GM12878 (cell line): ENCODE data around the gene CHN1. TPM values are rescaled to one million over a fixed set of nuclear protein-coding genes. Genes with fewer than 3 reads are reported as not detected.

Experiments
- ATAC-seq: fragments of 200-7000 bp; cut with Tn5 transposase; 3 replicates; pipeline ENCODE4 v1.9.1; 2020; ENCODE audit warnings: mild to moderate bottlenecking, moderate library complexity
- BruUV-seq: library from RNA; stranded (reverse); fragments of 400-500 nt; replicated peaks from 2 replicates; lab custom pipeline; 2021; lab: Mats Ljungman, UMichigan
- CTCF ChIA-PET: fragments of 300-600 bp; sonication (Branson Sonifier 250); formaldehyde crosslinking; extraction: SDS; loops from one replicate; lab custom pipeline; 2021; ENCODE audit warnings: inconsistent platforms; lab: Yijun Ruan, JAX
- POLR2A ChIA-PET: fragments of 350-600 bp; formaldehyde crosslinking; extraction: SDS; loops from one replicate; lab custom pipeline; 2021; ENCODE audit warnings: inconsistent platforms; lab: Charles Lee
- RAD21 ChIA-PET: fragments of 300-600 bp; sonication (Branson Sonifier 250); formaldehyde crosslinking; loops from one replicate; lab custom pipeline; 2023; ENCODE audit warnings: antibody characterized with exemption; ENCODE audit not compliant: unreplicated experiment; lab: Charles Lee
- SMC1A ChIA-PET: fragments of 300-600 bp; sonication (Branson Sonifier 250); formaldehyde crosslinking; loops from one replicate; lab custom pipeline; 2023; ENCODE audit not compliant: unreplicated experiment, uncharacterized antibody; lab: Charles Lee
- DNase-seq: peaks from one replicate; pipeline ENCODE4 v3.0.0-alpha.2; 2011; ENCODE audit warnings: low read depth, low spot score
- FAIRE-seq: peaks from 3 replicates; lab custom pipeline; 2011; peaks lifted over from hg19 to GRCh38; lab: Jason Lieb, UNC
- H2AFZ ChIP-seq: 2 replicates; pipeline ENCODE4 v1.6.0; 2011; ENCODE audit warnings: low read depth, low read length, control low read depth; ENCODE audit not compliant: control insufficient read depth
- H3K27ac ChIP-seq: 2 replicates; pipeline ENCODE4 v1.5.1; 2011; ENCODE audit warnings: control low read depth; ENCODE audit not compliant: control insufficient read depth, insufficient read depth
- H3K27me3 ChIP-seq, 2 experiments: replicated peaks in 1 of 2; 2 replicates each; pipeline versions ENCODE4 v1.6.0 to v1.6.1; 2011; ENCODE audit warnings: low read length in 1 of 2; ENCODE audit not compliant: control insufficient read depth in 2 of 2, insufficient read depth in 2 of 2
- H3K36me3 ChIP-seq, 2 experiments: 2 replicates each; pipeline ENCODE4 v1.5.1; 2011; ENCODE audit warnings: low read length in 1 of 2; ENCODE audit not compliant: control insufficient read depth in 2 of 2, insufficient read depth in 2 of 2
- H3K4me1 ChIP-seq: 2 replicates; pipeline ENCODE4 v1.6.1; 2011; ENCODE audit warnings: mild to moderate bottlenecking, low read length, moderate library complexity, mixed read lengths; ENCODE audit not compliant: control insufficient read depth, insufficient read depth
- H3K4me2 ChIP-seq: 2 replicates; pipeline ENCODE4 v1.6.0; 2011; ENCODE audit warnings: control low read depth; ENCODE audit not compliant: control insufficient read depth, insufficient read depth
- H3K4me3 ChIP-seq: fragments of 200-600 bp; sonication (generic); 2 replicates; pipeline ENCODE4 v1.5.1; 2016
- H3K79me2 ChIP-seq: 2 replicates; pipeline ENCODE4 v1.6.0; 2011; ENCODE audit warnings: low read length; ENCODE audit not compliant: control insufficient read depth, insufficient read depth
- H3K9ac ChIP-seq: 2 replicates; pipeline ENCODE4 v1.8.0; 2011; ENCODE audit warnings: low read length, control low read depth, mixed read lengths; ENCODE audit not compliant: control insufficient read depth, insufficient read depth
- H3K9me3 ChIP-seq: replicated peaks from 3 replicates; pipeline ENCODE4 v1.5.1; 2011; ENCODE audit warnings: mild to moderate bottlenecking, low read length; ENCODE audit not compliant: control insufficient read depth, insufficient read depth
- H4K20me1 ChIP-seq: 2 replicates; pipeline ENCODE4 v1.6.0; 2011; ENCODE audit not compliant: control insufficient read depth, insufficient read depth
- BRCA1 ChIP-seq: IDR thresholded peaks from 2 replicates; pipeline ENCODE4 v1.6.1; 2011; ENCODE audit warnings: low read depth, low read length, improper control_type of control experiment
- HDAC2 ChIP-seq: fragments of 200-600 bp; sonication (generic); IDR thresholded peaks from 2 replicates; pipeline ENCODE4 v1.6.1; 2017
- KLF5 ChIP-seq: fragments of 450-650 bp; IDR thresholded peaks from 2 replicates; pipeline ENCODE4 v1.6.1; 2014; ENCODE audit warnings: mild to moderate bottlenecking; ENCODE audit not compliant: partially characterized antibody
- LARP7 ChIP-seq: fragments of 450-650 bp; IDR thresholded peaks from 2 replicates; pipeline ENCODE4 v1.6.1; 2017; ENCODE audit warnings: mild to moderate bottlenecking
- MXI1 ChIP-seq: fragments of 150-350 bp; IDR thresholded peaks from 2 replicates; pipeline ENCODE4 v1.6.1; 2011; ENCODE audit warnings: low read depth, mild to moderate bottlenecking, inconsistent platforms, low read length, improper control_type of control experiment
- NFXL1 ChIP-seq: fragments of 450-650 bp; IDR thresholded peaks from 2 replicates; pipeline ENCODE4 v1.6.1; 2017; ENCODE audit warnings: antibody characterized with exemption, mild to moderate bottlenecking, borderline replicate concordance
- NFYB ChIP-seq: IDR thresholded peaks from 2 replicates; pipeline ENCODE4 v1.6.1; 2011; ENCODE audit warnings: low read depth, mild to moderate bottlenecking, low read length, improper control_type of control experiment, moderate library complexity; ENCODE audit not compliant: insufficient read depth
- PML ChIP-seq: IDR thresholded peaks from 2 replicates; pipeline ENCODE4 v1.6.1; 2012; ENCODE audit warnings: low read length, inconsistent platforms
- RAD21 ChIP-seq: IDR thresholded peaks from 2 replicates; pipeline ENCODE4 v1.6.1; 2011; ENCODE audit warnings: mild to moderate bottlenecking, low read depth, low read length, moderate library complexity; ENCODE audit not compliant: insufficient read depth
- ZBED1 ChIP-seq: IDR thresholded peaks from 2 replicates; pipeline ENCODE4 v1.6.1; 2016; ENCODE audit warnings: borderline replicate concordance
- ZNF217 ChIP-seq: fragments of 450-650 bp; IDR thresholded peaks from 2 replicates; pipeline ENCODE4 v1.6.1; 2017; ENCODE audit warnings: antibody characterized with exemption, mild to moderate bottlenecking
- WGBS: methylation state at CpG from one replicate; pipeline ENCODE4 v1.1.6; 2016; ENCODE audit warnings: low lambda C conversion rate; ENCODE audit not compliant: insufficient replicate concordance, insufficient coverage; ENCODE audit errors: missing lambda C conversion rate; 5-methylcytosine and 5-hydroxymethylcytosine counted together
- in situ Hi-C: fragments of 300-500 bp; cut with MboI; formaldehyde crosslinking; loops from 9 replicates; pipeline ENCODE4 v1.14.3; 2018; ENCODE audit warnings: mixed read lengths
- intact Hi-C: fragments of 100-400 bp; cut with micrococcal nuclease; formaldehyde crosslinking; loops from one replicate; pipeline ENCODE4 v1.14.2; 2022; ENCODE audit not compliant: unreplicated experiment
- polyA plus RNA-seq, 11 experiments: library from polyadenylated mRNA; depleted of rRNA in 4 of 11; unstranded in 6 of 11; stranded (reverse) in 5 of 11; fragments of >200 nt; fragmentation: Nextera tagmentation in 4 of 11; fragmentation: Illumina TruSeq in 1 of 11; extraction: Ambion mirVana in 4 of 11; extraction: Trizol in 1 of 11; gene quantifications; 1 replicate in 1 of 11; 2 replicates in 10 of 11; pipeline versions ENCODE4 v1.2.1 to v1.2.3, GENCODE V29; 2011 to 2016; ENCODE audit warnings: inconsistent platforms in 2 of 11, missing spikeins in 2 of 11, low read depth in 1 of 11
- total RNA-seq, 4 experiments: library from RNA; depleted of rRNA in 3 of 4; stranded (reverse); fragments of >200 nt in 3 of 4; fragmentation: Illumina TruSeq in 1 of 4; extraction: Trizol in 1 of 4; gene quantifications; 2 replicates each; pipeline versions ENCODE4 v1.2.1 to v1.2.3, GENCODE V29; 2013 to 2021
- TF ChIP-seq, protein P1 (sequence below): IDR thresholded peaks from 2 replicates; pipeline ENCODE4 v1.6.1; 2012; ENCODE audit warnings: low read length, inconsistent platforms
- TF ChIP-seq, protein P2 (sequence below): IDR thresholded peaks from 2 replicates; pipeline ENCODE4 v1.6.1; 2011; ENCODE audit warnings: borderline replicate concordance, low read depth, mild to moderate bottlenecking, moderate library complexity, mixed read lengths, low read length; ENCODE audit not compliant: insufficient read depth; ENCODE audit errors: extremely low read length
- TF ChIP-seq, protein P3 (sequence below): IDR thresholded peaks from 2 replicates; pipeline ENCODE4 v1.6.1; 2011; ENCODE audit warnings: borderline replicate concordance, low read depth, mild to moderate bottlenecking, moderate library complexity, low read length; ENCODE audit not compliant: insufficient read depth, poor library complexity, severe bottlenecking
- TF ChIP-seq, protein P4 (sequence below): fragments of 450-650 bp; IDR thresholded peaks from 2 replicates; pipeline ENCODE4 v1.6.1; 2017; ENCODE audit warnings: mild to moderate bottlenecking, moderate library complexity
- TF ChIP-seq, protein P5 (sequence below): fragments of 150-350 bp; IDR thresholded peaks from 2 replicates; pipeline ENCODE4 v1.6.1; 2014; ENCODE audit warnings: mild to moderate bottlenecking, low read depth, low read length

CHN1 gene
- total and polyA plus RNA-seq, 10 of the 15 experiments (the other 5 are each of a cell fraction or from before 2014, with no cell fraction given): 0.18 to 0.92 (median 0.53) TPM; not detected in 1

DNA sequence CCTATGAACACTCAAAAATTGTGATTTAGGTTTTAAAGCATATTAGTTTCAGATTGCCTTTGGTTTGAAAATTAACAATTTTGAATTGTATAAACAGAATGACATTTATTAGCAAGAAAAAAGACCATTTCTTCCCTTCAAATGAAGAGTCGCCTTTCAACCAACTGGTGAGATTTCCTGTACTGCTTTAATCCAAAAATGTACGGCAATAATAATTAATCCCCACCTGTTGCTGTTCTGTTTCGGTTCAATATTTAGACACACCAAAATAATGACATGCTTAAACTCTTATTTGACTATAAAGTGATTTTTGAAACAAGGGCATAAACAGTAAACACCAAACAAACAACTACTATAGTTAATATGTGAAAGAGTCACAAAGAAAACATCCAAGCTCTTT, 39.6 kb downstream of the CHN1 start:
- Histone ChIP-seq H3K79me2 (no peaks in the 10 kb centered on the region), H4K20me1 (no peaks in the 10 kb centered on the region), H3K27me3 (peaks cover 0 to 4% of the 10 kb centered on the region in 2 experiments; a peak in 1 of 4 replicates), H3K27ac (no peak overlapping the region), H3K4me3 (no peak overlapping the region), H2AFZ (no peak overlapping the region), H3K9me3 (no peaks in the 10 kb centered on the region; the same call in 2 of the 3 replicates), H3K4me2 (no peak overlapping the region), H3K9ac (no peak overlapping the region), H3K4me1 (no peaks in the 10 kb centered on the region), H3K36me3 (no peaks in the 10 kb centered on the region)
- ChIA-PET SMC1A (interaction anchor here (1.5 kb wide), 1 partner anchor 23 kb away, joined by 3 read pairs; no protein-coding TSS in a partner anchor), CTCF (interaction anchor here (1.4 kb wide), 1 partner anchor 194 kb away, joined by 4 read pairs; no protein-coding TSS in a partner anchor), RAD21 (no interaction called here), POLR2A (no interaction called here)
- ATAC-seq (no peak), FAIRE-seq (no peak), DNase-seq (no peak)
- TF ChIP-seq ZBED1: no peak
- TF ChIP-seq, protein P1, sequence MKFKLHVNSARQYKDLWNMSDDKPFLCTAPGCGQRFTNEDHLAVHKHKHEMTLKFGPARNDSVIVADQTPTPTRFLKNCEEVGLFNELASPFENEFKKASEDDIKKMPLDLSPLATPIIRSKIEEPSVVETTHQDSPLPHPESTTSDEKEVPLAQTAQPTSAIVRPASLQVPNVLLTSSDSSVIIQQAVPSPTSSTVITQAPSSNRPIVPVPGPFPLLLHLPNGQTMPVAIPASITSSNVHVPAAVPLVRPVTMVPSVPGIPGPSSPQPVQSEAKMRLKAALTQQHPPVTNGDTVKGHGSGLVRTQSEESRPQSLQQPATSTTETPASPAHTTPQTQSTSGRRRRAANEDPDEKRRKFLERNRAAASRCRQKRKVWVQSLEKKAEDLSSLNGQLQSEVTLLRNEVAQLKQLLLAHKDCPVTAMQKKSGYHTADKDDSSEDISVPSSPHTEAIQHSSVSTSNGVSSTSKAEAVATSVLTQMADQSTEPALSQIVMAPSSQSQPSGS: no peak
- no peak for TF ChIP-seq HDAC2
- TF ChIP-seq ZNF217: no peak
- no peak for TF ChIP-seq MXI1
- TF ChIP-seq NFXL1: no peak
- TF ChIP-seq BRCA1: no peak
- no peak for TF ChIP-seq NFYB
- TF ChIP-seq, protein P2, sequence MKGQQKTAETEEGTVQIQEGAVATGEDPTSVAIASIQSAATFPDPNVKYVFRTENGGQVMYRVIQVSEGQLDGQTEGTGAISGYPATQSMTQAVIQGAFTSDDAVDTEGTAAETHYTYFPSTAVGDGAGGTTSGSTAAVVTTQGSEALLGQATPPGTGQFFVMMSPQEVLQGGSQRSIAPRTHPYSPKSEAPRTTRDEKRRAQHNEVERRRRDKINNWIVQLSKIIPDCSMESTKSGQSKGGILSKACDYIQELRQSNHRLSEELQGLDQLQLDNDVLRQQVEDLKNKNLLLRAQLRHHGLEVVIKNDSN: no peak
- TF ChIP-seq, protein P3, sequence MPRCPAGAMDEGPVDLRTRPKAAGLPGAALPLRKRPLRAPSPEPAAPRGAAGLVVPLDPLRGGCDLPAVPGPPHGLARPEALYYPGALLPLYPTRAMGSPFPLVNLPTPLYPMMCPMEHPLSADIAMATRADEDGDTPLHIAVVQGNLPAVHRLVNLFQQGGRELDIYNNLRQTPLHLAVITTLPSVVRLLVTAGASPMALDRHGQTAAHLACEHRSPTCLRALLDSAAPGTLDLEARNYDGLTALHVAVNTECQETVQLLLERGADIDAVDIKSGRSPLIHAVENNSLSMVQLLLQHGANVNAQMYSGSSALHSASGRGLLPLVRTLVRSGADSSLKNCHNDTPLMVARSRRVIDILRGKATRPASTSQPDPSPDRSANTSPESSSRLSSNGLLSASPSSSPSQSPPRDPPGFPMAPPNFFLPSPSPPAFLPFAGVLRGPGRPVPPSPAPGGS: no peak
- no peak for TF ChIP-seq PML
- TF ChIP-seq, protein P4, sequence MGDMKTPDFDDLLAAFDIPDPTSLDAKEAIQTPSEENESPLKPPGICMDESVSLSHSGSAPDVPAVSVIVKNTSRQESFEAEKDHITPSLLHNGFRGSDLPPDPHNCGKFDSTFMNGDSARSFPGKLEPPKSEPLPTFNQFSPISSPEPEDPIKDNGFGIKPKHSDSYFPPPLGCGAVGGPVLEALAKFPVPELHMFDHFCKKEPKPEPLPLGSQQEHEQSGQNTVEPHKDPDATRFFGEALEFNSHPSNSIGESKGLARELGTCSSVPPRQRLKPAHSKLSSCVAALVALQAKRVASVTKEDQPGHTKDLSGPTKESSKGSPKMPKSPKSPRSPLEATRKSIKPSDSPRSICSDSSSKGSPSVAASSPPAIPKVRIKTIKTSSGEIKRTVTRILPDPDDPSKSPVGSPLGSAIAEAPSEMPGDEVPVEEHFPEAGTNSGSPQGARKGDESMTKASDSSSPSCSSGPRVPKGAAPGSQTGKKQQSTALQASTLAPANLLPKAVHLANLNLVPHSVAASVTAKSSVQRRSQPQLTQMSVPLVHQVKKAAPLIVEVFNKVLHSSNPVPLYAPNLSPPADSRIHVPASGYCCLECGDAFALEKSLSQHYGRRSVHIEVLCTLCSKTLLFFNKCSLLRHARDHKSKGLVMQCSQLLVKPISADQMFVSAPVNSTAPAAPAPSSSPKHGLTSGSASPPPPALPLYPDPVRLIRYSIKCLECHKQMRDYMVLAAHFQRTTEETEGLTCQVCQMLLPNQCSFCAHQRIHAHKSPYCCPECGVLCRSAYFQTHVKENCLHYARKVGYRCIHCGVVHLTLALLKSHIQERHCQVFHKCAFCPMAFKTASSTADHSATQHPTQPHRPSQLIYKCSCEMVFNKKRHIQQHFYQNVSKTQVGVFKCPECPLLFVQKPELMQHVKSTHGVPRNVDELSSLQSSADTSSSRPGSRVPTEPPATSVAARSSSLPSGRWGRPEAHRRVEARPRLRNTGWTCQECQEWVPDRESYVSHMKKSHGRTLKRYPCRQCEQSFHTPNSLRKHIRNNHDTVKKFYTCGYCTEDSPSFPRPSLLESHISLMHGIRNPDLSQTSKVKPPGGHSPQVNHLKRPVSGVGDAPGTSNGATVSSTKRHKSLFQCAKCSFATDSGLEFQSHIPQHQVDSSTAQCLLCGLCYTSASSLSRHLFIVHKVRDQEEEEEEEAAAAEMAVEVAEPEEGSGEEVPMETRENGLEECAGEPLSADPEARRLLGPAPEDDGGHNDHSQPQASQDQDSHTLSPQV: no peak
- TF ChIP-seq KLF5: no peak
- no peak for TF ChIP-seq LARP7
- TF ChIP-seq RAD21: no peak
- TF ChIP-seq, protein P5, sequence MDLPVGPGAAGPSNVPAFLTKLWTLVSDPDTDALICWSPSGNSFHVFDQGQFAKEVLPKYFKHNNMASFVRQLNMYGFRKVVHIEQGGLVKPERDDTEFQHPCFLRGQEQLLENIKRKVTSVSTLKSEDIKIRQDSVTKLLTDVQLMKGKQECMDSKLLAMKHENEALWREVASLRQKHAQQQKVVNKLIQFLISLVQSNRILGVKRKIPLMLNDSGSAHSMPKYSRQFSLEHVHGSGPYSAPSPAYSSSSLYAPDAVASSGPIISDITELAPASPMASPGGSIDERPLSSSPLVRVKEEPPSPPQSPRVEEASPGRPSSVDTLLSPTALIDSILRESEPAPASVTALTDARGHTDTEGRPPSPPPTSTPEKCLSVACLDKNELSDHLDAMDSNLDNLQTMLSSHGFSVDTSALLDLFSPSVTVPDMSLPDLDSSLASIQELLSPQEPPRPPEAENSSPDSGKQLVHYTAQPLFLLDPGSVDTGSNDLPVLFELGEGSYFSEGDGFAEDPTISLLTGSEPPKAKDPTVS: no peak
- in situ Hi-C loops (no loop called here), intact Hi-C loops (no loop called here)
- no TSS peak for BruUV-seq
- WGBS: 55% methylated on average over 3 of the region's 3 CpGs
